GM19372 (cell line): ENCODE results near the gene CAMTA1.

Experiments
- ATAC-seq: cut with Tn5 transposase; IDR thresholded peaks from one replicate; pipeline ENCODE4 v1.9.1; 2021; ENCODE audit warnings: mild to moderate bottlenecking, low read depth, moderate library complexity; ENCODE audit not compliant: unreplicated experiment

The CAMTA1 gene

DNA sequence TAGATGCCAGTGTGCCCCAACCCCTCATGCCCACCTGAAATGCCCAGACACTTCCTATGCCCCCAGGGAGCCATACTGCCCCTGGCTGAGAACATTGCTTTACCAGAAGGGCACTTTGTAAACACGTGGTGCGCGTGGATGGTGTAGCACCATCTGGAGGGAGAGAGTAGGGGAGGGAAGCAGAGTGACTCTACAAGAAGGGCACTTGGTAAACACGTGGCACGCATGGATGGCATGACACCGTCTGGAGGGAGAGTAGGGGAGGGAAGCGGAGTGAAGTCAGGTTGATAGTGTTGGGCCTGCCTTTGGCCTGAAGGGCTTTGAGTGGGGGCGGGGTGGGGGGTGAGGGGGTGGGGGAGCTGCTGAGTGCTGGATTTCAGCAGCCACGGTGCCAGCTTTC is 661.8 kb downstream of the CAMTA1 start:
- ATAC-seq = no peak

GRCh38 chr1:7447736-7448135 is 662.5 kb downstream of the CAMTA1 start:
- ATAC-seq = no peak

GRCh38 chr1:7448986-7449385 is 663.7 kb downstream of the CAMTA1 start:
- no peak for ATAC-seq

DNA sequence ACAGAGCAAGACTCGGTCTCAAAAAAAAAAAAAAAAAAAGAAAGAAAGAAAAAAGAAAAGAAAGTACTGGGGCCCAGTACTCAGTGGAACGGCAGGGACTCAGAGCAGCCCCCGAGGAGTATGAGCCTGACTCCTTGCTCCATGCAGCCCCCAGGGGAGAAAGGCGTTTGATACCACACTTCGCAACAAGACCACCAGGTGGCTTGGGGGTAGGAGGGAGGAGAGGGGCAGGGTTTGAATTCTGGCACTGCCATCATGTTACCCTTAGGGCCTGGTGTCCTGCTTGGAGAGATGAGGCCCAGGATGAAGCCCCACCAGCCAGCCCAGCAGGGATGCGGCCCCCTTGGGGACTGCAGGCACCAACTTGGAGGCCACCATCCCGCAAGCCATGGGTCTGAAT is 664.5 kb downstream of the CAMTA1 start:
- no peak for ATAC-seq

DNA sequence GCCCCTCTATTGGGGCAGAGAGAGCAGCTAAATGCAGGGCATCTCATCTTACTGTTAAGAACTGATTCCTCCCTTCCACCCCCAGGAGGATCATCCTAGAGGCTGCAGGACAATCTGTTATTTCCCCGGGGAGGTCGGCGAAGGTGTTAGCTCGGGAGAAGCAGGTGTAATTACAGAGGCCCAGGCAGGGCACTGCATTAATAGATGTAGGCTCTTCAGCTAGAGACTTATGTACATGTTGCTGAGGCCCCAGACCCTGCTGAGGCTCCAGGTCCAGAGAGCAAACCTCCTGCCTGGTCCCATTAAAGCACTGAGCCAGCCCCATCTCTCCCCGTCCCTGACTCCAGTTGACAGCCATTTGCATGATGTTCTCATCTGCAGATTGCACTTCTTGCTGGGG is 665.6 kb downstream of the CAMTA1 start:
- no peak for ATAC-seq

- ATAC-seq = no peak
Observed at GRCh38 chr1:7453038-7453437, 667.8 kb downstream of the CAMTA1 start.

GRCh38 chr1:7454052-7454815 is 669.0 kb downstream of the CAMTA1 start:
- no peak for ATAC-seq

DNA sequence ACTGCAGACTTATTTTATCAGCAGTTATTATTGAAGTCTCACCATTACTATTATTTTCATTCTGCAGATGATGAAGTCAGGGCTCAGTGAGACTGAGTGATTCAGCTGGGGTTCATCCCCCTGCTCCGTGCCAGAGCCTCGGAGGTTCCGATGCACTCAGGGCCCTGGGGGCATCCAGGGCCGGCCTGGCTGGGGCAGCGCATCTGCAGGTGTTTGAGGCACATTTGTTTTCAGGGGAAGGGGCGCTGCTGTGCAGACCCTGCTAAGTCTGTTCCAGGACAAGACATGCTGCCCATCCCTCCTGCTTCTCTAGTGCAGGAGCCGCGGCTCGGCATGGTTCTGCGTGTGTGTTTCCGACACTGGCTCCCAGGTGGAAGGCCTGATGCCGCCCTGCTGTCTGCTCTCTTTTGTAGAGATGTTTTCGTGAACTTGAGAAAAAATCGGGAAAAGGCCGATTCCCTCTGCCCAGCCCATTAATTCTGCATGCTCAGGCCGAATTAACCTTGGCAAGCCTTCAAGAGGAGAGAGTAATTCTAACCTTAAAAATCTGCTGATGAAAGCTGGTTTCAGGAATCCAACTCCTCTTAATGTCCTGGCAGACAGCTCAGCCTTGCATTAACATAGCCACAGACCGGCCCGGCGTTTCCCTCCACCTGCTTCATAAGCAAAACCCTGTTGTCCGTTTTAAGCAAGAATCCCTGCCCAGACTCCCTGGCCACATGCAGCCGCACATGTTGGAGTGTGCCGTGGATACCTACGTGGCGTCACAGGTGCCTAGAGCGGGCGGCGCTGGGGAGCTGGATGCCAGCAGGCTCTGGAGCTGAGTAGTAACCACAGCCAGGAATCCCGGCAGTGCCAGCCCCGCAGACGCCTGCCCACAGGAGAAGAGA is 669.9 kb downstream of the CAMTA1 start:
- no peak for ATAC-seq

DNA sequence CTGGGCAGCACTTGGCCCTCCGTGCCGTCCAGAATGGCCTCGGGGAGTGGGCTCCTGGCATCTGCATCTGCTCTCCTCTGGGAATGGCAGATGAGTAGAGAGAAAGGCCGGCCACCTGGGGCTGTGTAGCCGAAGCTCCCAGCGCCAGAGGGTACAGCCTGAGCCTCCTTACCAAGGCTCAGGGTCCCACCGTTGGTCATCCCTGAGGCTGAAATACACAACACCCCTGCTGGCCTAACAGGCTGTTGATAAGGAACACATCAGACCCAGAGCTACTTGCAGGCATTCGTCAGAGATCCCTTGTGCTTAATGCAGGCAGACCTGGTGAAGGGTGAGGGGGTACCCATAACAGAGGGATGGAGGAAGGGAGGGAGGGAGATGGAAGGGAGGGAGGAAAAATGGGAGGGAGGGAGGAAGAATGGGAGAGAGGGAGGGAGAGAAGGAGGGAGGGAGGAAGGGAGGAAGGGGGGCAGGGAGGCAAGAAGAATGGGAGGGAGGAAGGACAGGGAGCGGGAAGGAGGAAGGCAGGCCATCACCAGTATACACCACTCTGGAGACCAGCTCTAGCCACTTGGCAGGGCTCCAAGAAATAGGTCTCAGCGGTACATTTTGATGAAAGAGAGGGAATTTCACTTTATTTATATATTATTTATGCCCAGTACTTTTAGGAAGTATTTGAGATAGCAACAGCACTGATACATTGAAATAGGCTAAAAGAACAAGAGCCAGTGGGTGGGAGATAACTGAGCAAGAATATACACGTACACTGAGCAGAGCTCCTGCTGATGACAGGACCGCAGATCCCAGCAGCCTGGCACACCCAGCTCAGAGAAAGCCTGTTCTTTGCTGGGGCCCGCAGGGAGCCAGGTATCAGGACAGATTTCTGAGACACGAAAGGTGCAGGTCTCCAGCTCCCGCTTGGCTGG is 670.8 kb downstream of the CAMTA1 start:
- ATAC-seq = no peak

DNA sequence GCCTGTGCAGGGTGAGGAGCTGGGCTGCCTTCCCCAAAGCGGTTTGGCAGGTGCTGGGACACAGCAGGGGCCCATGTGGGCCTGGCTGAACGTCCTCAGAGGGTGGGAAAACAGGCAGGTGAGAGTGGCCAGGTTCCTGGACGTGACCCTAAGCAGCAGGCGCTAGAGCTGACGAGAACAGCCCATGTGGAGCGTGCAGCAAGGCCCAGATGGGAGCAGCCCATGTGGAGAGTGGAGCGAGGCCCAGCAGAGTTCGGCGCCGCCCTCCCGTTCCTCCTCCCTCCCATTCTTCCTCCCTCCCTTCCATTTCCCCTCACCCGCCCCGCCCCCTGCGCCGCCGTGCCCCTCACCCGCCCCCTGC is 671.4 kb downstream of the CAMTA1 start:
- ATAC-seq = no peak

DNA sequence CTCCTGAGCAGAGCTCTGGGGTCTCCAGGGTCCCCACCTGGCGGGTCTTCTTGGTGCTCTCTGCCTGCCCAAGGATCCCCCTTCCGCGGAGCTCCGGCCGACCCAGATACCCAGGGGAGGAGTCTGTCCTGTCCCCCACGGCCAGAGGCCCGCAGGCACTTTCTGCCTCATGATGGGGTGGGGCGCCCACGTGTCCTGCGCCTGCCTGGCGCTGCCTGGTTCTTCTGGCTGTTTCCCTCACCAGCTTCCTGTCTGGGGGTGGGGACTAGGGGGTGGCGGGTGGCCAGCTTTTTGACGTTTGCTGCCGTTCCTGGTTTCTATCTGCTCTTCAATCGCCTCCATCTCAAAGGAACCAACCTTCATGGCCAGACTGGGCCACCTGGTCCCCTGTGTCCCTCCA is 672.6 kb downstream of the CAMTA1 start:
- ATAC-seq = no peak

DNA sequence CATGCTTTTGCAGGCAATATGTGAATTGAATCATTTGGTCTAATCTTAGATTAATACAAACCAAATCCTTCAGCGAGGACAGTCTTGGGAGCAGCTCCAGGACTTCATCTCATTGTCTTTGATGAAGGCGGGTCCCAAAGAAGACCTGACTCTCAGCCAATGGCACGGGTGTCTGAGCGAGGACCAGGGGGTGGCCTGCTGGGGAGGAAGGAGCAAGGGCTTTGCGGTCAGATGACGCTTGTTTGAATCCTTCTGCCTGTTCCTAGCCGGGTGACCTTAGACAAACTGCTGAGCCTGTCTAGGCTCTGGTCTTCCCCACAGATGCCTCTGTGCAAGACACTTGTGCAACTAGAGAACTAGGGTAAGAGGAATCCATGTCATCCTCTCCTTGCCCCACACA is 673.7 kb downstream of the CAMTA1 start:
- ATAC-seq = no peak

GRCh38 chr1:7459914-7460313 is 674.7 kb downstream of the CAMTA1 start:
- ATAC-seq = no peak

DNA sequence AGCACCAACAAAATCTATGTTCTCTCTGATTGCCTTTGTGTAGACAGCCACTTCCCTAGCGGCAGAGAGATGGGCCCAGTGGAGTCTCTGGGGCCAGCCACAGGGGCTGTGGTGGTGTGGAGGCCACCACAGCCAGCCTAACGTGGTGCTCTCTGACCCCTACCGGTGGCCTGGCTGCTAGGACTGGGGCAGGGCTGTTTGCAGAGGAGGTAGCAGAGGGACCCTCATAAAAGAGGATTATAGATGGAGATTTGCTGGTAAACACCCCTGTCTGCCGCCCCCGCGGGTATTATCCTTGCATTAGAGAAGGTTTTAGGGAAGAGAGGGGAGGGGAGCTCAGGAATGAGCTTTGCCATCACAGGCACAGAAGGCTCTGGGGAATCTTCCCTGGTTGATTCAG is 675.6 kb downstream of the CAMTA1 start:
- ATAC-seq = no peak

DNA sequence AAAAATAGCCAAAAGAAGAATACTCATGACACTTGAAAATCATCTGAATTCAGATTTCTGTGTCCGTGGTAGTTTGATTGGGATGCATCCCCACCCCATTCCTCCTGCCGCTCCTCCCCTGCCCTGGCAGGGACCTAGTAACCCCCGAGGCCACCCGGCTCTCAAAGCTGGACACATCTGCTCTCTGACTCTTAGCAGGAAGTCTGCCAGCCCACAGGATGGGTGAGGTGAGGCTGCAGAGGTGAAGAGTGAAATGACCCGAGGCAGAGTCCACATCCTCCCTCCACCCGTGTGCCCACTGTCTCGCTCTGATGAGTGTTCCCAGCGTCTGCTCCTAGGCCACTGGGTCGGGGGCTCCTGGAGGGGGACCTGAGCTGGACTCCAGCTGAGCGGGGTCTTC is 677.4 kb downstream of the CAMTA1 start:
- ATAC-seq = no peak

DNA sequence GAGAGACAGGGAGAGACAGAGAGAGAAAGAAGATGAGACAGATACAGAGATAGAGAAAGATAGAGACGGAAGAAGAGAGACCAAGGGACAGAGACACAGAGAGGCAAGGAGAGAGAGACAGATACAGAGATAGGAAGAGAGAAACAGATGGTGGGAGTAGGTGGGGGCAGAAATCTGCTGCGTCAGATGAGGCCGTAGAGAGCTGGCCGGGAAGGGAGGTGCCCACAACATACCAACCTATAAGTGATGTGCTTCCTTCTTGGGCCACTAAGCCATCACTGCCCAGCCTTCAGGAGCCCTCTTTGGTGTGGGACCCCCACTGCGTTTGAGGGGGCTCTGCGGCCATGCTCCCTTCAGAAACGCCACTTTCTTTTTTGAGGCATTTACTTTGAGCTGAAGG is 678.3 kb downstream of the CAMTA1 start:
- ATAC-seq = no peak

- no peak for ATAC-seq
Observed at GRCh38 chr1:7464736-7465135, 679.5 kb downstream of the CAMTA1 start.

DNA sequence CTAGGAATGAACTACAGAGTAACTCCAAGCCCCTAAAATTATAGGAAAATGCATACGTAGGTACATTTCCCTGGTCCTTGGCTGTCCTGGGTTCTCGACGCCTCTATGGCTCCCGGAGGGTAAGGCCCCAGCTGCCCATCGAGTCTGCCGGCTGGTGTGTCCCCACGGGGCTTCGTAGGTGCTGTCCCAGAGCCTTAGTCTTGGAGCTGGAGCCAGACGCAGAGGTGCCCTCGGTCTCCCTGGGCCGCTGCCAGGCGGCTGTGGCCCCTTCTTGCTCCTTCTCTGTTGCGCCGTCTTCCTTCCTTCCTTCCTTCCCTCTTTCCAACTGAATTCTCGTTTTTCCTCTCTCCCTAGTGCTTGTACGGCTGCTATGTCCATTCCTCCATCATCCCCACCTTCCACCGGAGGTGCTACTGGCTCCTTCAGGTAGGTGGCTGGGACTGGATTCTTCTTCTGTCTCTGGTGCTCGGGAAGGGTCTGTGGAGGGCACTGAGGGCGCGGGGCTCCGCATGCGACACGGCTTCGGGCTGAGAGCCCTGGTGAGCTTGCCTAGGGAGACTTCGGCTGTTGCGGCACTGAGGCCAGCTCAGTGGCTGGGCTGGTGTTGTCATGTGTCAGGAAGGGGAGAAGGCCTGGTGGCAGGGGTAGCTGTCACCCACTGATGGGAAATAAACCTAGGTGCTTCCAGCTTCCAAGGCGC is 682.4 kb downstream of the CAMTA1 start:
- ATAC-seq = no peak

- no peak for ATAC-seq
Observed at GRCh38 chr1:7468248-7468647, 683.0 kb downstream of the CAMTA1 start.

DNA sequence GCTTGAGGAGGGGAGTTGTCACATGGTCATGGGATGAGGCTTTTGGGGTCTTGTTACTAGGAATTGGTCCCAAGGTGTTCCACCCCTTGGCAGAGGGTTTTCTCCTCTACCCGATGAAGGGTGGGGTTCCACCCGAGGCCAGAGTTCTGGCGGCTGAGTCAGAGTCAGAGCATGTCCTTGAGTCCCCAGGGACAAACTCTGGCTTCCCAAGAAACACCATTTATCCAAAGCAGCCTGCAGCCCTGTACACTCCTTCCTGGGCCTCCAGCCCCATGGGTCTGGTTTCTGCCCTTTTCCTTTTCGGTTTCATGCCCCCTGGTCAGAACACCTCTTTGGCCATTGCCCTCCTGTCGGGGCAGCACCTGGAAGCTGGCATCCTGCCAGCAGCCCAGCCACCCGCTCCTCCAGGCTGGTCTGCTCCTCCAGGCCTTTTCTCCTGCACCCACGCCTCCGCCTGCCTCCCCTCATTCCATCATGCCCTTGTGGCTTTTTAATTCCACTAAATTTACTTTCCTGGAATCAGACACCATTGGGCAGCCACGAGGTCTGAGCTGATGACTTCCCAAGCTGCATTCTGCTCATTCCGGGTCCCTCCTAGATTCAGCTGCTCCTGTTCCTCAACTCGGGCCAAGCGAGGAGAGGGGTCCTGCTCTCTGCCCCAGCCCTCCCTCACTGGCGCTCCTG is 684.1 kb downstream of the CAMTA1 start:
- no peak for ATAC-seq
